GM12878 (cell line): ENCODE measurements around the gene CCNY.

Experiments
- BRCA1 ChIP-seq: IDR thresholded peaks from 2 replicates; pipeline ENCODE4 v1.6.1; 2011; ENCODE audit warnings: low read depth, low read length, improper control_type of control experiment
- POLR2AphosphoS5 ChIP-seq: IDR thresholded peaks from 2 replicates; pipeline ENCODE4 v1.6.1; 2011; ENCODE audit warnings: mild to moderate bottlenecking, low read length, inconsistent platforms
- TF ChIP-seq, protein P1 (sequence below): IDR thresholded peaks from 2 replicates; pipeline ENCODE4 v1.6.1; 2012; ENCODE audit warnings: mild to moderate bottlenecking, low read depth, low read length

- no peak for TF ChIP-seq BRCA1
- no peak for TF ChIP-seq POLR2AphosphoS5
- TF ChIP-seq, protein P1, sequence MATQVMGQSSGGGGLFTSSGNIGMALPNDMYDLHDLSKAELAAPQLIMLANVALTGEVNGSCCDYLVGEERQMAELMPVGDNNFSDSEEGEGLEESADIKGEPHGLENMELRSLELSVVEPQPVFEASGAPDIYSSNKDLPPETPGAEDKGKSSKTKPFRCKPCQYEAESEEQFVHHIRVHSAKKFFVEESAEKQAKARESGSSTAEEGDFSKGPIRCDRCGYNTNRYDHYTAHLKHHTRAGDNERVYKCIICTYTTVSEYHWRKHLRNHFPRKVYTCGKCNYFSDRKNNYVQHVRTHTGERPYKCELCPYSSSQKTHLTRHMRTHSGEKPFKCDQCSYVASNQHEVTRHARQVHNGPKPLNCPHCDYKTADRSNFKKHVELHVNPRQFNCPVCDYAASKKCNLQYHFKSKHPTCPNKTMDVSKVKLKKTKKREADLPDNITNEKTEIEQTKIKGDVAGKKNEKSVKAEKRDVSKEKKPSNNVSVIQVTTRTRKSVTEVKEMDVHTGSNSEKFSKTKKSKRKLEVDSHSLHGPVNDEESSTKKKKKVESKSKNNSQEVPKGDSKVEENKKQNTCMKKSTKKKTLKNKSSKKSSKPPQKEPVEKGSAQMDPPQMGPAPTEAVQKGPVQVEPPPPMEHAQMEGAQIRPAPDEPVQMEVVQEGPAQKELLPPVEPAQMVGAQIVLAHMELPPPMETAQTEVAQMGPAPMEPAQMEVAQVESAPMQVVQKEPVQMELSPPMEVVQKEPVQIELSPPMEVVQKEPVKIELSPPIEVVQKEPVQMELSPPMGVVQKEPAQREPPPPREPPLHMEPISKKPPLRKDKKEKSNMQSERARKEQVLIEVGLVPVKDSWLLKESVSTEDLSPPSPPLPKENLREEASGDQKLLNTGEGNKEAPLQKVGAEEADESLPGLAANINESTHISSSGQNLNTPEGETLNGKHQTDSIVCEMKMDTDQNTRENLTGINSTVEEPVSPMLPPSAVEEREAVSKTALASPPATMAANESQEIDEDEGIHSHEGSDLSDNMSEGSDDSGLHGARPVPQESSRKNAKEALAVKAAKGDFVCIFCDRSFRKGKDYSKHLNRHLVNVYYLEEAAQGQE: no peak
Observed at GRCh38 chr10:35569111-35569707, 232.9 kb downstream of the CCNY start.
